HT1080 (cell line): ENCODE data around the gene FRMD1. TPM values are rescaled to one million over a fixed set of nuclear protein-coding genes. Genes with fewer than 3 reads are reported as not detected.
A peak's percentile ranks its signal among the peaks of the same experiment; 100 is the strongest.

Experiments
- DNase-seq: peaks from one replicate; pipeline ENCODE4 v3.0.0-alpha.2; 2015; ENCODE audit warnings: low read depth
- total RNA-seq: library from RNA; depleted of rRNA; stranded (reverse); fragments of >200 nt; shearing (Covaris generic); gene quantifications from 2 replicates; pipeline ENCODE4 v1.2.3, GENCODE V29; 2014; rRNA removed

Gene FRMD1
- total RNA-seq, 1 experiment from 2014 or later = not detected

DNA sequence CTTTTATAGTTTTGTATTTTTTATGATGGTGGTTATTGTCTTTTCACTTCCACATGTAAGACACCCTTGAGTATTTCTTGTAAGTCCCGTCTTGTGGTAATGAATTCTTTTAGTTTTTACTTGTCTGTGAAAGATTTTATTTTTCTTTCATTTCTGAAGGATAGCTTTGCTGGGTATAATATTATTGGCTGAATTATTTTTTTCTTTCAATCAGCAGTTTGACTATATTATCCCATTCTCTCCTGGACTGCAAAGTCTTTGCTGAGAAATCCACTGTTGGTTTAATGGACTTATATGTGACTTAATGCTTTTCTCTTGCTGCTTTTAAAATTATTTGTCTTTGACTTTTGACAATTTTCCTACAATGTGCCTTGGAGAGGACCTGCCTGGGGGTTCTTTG is 67.7 kb downstream of the FRMD1 start:
- DNase-seq = no peak

DNA sequence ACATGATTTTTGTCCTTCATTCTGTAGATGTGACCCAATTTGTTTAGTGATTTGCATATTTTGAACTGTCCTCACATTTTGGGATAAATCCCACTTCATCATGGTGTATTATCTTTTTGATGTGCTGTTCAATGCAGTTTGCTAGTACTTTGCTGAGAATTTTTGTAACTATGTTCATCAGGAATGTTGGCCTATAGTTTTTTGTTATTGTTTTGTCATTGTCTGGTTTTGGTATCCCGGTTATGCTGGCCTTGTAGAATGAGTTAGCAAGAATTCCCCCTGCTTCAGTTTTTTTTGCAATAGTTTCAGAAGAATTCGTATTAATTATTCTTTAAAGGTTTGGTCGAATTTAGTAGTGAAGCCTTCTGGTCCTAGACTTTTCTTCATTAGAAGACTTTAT is 69.7 kb downstream of the FRMD1 start:
- DNase-seq = no peak

DNA sequence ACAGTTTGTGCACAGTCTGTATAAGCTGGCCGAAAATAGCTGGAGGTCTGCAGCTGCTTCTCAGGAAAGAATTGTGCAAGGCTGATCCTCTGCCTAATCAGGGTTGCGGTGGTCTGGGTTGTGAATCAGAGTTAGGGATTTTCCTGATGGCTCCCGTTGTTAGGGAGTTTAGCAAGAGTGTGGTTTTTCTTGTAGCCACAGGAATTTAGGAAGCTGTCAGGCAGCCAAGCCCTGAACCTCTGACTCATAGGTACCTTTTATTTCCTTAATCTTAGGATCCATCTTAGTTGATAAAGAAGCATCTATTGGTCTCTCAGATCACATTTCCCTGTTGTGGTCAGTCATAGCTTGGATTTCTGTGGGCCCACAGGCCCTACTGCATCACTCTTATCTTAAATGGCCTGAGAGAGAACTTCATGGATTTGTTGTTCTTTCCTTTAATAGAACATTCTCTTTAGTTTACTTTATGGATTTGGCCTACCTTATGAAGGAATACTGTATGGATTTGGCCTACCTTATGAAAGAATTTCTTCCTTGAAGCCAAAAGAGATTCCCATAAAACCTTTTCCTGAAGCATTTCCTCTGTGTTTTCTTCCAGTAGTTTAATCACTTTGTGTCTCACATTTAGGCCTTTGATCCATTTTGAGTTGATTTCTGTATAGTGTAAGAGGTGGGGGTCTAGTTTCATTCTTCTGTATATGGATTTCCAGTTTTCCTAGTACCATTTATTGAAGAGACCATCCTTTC is 71.2 kb downstream of the FRMD1 start:
- peak; percentile 98 for DNase-seq

DNA sequence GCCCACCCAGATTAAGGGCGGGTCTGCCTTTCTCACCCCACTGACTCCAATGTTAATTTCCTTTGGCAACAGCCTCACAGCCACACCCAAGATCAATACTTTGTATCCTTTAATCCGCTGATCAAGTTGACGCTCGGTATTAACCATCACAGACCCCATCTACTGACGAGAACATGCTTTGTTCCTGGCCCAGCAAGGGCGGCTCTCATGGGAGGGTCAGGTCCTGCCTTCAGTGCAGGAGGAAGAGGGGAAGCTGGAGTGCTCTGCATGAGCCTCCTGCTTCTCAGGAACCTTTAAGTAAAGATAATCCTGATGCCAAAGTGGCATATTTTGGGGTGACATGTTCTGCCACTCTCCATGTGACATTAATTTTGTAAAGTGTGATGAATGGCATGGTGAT is 73.2 kb downstream of the FRMD1 start:
- DNase-seq = no peak

DNA sequence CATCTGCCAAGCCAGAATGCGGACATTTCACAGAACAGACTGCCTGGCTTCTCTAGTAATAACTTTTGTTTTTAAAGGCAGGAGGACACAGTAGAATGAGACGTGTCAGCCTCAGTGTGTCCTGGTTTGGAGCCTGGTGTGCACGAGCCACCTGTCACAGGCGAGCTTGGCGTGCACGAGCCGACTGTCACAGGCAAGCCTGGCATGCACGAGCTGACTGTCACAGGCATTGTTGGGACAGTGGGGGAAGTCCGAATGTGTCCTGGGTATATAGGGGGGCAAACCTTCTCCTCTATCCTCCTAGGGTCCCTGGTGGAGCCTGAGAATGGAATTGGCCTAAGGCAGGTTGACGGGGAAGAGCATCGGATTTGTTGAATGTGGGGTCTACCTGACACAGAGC is 74.1 kb downstream of the FRMD1 start:
- no peak for DNase-seq

DNA sequence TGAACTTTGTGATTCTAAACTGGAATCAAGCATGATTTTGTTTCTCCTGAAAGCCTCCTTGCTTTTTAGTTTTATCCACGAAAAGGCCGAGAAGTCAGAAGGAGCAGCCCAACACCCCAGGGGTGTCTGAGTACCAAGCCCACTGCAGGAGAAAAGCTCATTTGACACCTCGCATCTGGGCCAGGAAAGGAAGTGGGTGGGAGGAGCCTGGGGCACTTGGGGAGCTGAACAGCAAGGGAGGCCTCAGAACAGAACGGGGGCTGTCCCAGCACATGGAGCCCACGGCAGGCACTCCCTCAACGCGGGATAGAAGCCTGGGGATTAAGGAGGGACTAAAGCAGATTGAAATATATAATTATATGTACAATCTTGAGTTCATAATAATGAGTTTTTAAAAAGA is 75.0 kb downstream of the FRMD1 start:
- DNase-seq = no peak

Other genes starting within 250 kb of the FRMD1 start
- not detected in 2 replicates for gene KIF25, start 81.5 kb downstream of the FRMD1 start, total RNA-seq
- gene DACT2, start 240.6 kb upstream of the FRMD1 start, total RNA-seq = not detected in 2 replicates